Measurements from ENCODE around the gene DCAF11. TPM values are rescaled to one million over a fixed set of nuclear protein-coding genes. Genes with fewer than 3 reads are reported as not detected.
A peak's percentile ranks its signal among the peaks of the same experiment; 100 is the strongest.

DCAF11 gene
- total and polyA plus RNA-seq, 2 of the 13 experiments (the other 11 are each of a cell fraction or from before 2014, with no cell fraction given), result 150 to 257 TPM

GRCh38 chr14:24080888-24081738 lies 33.5 kb upstream of the DCAF11 start (continued):
- TF ChIP-seq ZSCAN5A (CRISPR knock-in tag; IDR thresholded peaks at IDR 0.05; ENCODE audit: borderline replicate concordance), result no peak
- TF ChIP-seq GFI1 (CRISPR knock-in tag; IDR thresholded peaks at IDR 0.05; ENCODE audit: borderline replicate concordance), result no peak
- TF ChIP-seq HCFC1 (IDR thresholded peaks at IDR 0.05; ENCODE audit: low read depth, low read length), result no peak
- peak; percentile 42; the same call in 1 of the 2 replicates for TF ChIP-seq ZBTB7B (CRISPR knock-in tag; IDR thresholded peaks at IDR 0.05)
- no peak for TF ChIP-seq SMARCE1 (IDR thresholded peaks at IDR 0.05; ENCODE audit: borderline replicate concordance)
- TF ChIP-seq NPAS2 (CRISPR knock-in tag; IDR thresholded peaks at IDR 0.05; ENCODE audit: borderline replicate concordance), result no peak
- TF ChIP-seq ZNF776 (CRISPR knock-in tag; IDR thresholded peaks at IDR 0.05), result no peak
- no peak for TF ChIP-seq TCF12 (IDR thresholded peaks at IDR 0.05)
- no peak for TF ChIP-seq TCF12 (CRISPR knock-in tag; IDR thresholded peaks at IDR 0.05)
- no peak; the same call in 1 of the 2 replicates for TF ChIP-seq ZBTB42 (CRISPR knock-in tag; IDR thresholded peaks at IDR 0.05)
- TF ChIP-seq, protein P1, sequence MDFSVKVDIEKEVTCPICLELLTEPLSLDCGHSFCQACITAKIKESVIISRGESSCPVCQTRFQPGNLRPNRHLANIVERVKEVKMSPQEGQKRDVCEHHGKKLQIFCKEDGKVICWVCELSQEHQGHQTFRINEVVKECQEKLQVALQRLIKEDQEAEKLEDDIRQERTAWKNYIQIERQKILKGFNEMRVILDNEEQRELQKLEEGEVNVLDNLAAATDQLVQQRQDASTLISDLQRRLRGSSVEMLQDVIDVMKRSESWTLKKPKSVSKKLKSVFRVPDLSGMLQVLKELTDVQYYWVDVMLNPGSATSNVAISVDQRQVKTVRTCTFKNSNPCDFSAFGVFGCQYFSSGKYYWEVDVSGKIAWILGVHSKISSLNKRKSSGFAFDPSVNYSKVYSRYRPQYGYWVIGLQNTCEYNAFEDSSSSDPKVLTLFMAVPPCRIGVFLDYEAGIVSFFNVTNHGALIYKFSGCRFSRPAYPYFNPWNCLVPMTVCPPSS (IDR thresholded peaks at IDR 0.05), result no peak
- no peak for TF ChIP-seq ZNF407 (CRISPR knock-in tag; IDR thresholded peaks at IDR 0.05; ENCODE audit: not compliant biosample characterization)
- peak; percentile 75; the same call in 1 of the 2 replicates for TF ChIP-seq ZSCAN9 (CRISPR knock-in tag; IDR thresholded peaks at IDR 0.05; ENCODE audit: borderline replicate concordance)
- peak; percentile 19; the same call in 1 of the 2 replicates for TF ChIP-seq ZBTB39 (CRISPR knock-in tag; IDR thresholded peaks at IDR 0.05)
